ENCODE data around the gene NRN1L.

GRCh38 chr16:67878232-67878631 is 6.5 kb upstream of the NRN1L start:
- TF ChIP-seq, protein P1, sequence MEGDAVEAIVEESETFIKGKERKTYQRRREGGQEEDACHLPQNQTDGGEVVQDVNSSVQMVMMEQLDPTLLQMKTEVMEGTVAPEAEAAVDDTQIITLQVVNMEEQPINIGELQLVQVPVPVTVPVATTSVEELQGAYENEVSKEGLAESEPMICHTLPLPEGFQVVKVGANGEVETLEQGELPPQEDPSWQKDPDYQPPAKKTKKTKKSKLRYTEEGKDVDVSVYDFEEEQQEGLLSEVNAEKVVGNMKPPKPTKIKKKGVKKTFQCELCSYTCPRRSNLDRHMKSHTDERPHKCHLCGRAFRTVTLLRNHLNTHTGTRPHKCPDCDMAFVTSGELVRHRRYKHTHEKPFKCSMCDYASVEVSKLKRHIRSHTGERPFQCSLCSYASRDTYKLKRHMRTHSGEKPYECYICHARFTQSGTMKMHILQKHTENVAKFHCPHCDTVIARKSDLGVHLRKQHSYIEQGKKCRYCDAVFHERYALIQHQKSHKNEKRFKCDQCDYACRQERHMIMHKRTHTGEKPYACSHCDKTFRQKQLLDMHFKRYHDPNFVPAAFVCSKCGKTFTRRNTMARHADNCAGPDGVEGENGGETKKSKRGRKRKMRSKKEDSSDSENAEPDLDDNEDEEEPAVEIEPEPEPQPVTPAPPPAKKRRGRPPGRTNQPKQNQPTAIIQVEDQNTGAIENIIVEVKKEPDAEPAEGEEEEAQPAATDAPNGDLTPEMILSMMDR (IDR thresholded peaks at IDR 0.05; ENCODE audit: borderline replicate concordance, extremely low read depth, low read length, poor library complexity, severe bottlenecking) = no peak
- TF ChIP-seq EZH2 (IDR thresholded peaks at IDR 0.05; ENCODE audit: borderline replicate concordance, low read depth, low read length, severe bottlenecking) = no peak
